Spleen (tissue), 7 donors: ENCODE results near the gene DPY19L3.

Source experiments
- CTCF ChIP-seq, 11 experiments: fragments of 200-600 bp in 7 of 11; fragments of 450-650 bp in 4 of 11; sonication (generic) in 4 of 11; IDR thresholded peaks in 8 of 11; conservative IDR thresholded peaks in 3 of 11; 1 replicate in 7 of 11; 2 replicates in 4 of 11; pipeline versions ENCODE4 v1.4.0 to v1.8.0; 2016 to 2021; ENCODE audit warnings: antibody characterized with exemption in 11 of 11, inconsistent platforms in 4 of 11, mild to moderate bottlenecking in 1 of 11
- POLR2AphosphoS5 ChIP-seq, 3 donors: sonication (generic); formaldehyde crosslinking; IDR thresholded peaks; one replicate each; pipeline ENCODE4 v1.5.1; 2017; ENCODE audit warnings: antibody characterized with exemption in 3 of 3
- donor health status: DM: no; HTN: no; CAD: no; lungs with moderate emphysema.
- donor health status: DM: no; HTN: no; CAD: no.
- donor health status: DM: no; HTN: no; CAD: no.

- TF ChIP-seq CTCF (IDR thresholded peaks at IDR 0.05 in 8 of 11, conservative IDR thresholded peaks at IDR 0.05 in 3 of 11) (no peak), POLR2AphosphoS5 (IDR thresholded peaks at IDR 0.05) (no peak)
Observed at GRCh38 chr19:32364040-32364439, 41.5 kb upstream of the DPY19L3 start.
